H1 (cell line): ENCODE results near the gene CELF1.

Experiments used
- BRCA1 ChIP-seq: IDR thresholded peaks from 2 replicates; pipeline ENCODE4 v1.6.1; 2012; ENCODE audit warnings: low read depth, low read length, improper control_type of control experiment
- CREB1 ChIP-seq: IDR thresholded peaks from 2 replicates; pipeline ENCODE4 v1.6.1; 2012; ENCODE audit warnings: inconsistent platforms
- CTCF ChIP-seq, 3 experiments: IDR thresholded peaks; 1 replicate in 2 of 3; 2 replicates in 1 of 3; pipeline versions ENCODE4 v1.5.1 to v1.6.1; 2011; ENCODE audit warnings: low read length in 3 of 3, mild to moderate bottlenecking in 3 of 3, inconsistent platforms in 2 of 3, low read depth in 1 of 3, moderate library complexity in 1 of 3; ENCODE audit not compliant: insufficient read depth in 1 of 3; ENCODE audit errors: control extremely low read depth in 1 of 3
- HDAC2 ChIP-seq, 2 experiments: fragments of 300-600 bp in 1 of 2; sonication (generic) in 1 of 2; IDR thresholded peaks; 2 replicates each; pipeline ENCODE4 v1.6.1; 2011 to 2012; ENCODE audit warnings: low read depth in 2 of 2, low read length in 2 of 2, mild to moderate bottlenecking in 2 of 2, moderate library complexity in 2 of 2, borderline replicate concordance in 1 of 2, inconsistent platforms in 1 of 2
- KDM1A ChIP-seq: fragments of 200-600, 300-600 bp; sonication (generic); IDR thresholded peaks from 2 replicates; pipeline ENCODE4 v1.7.1; 2016; ENCODE audit warnings: mild to moderate bottlenecking, low read length, borderline replicate concordance
- MAX ChIP-seq: IDR thresholded peaks from 2 replicates; pipeline ENCODE4 v1.6.1; 2012; ENCODE audit warnings: inconsistent platforms
- PHF8 ChIP-seq: fragments of 200-600 bp; sonication (generic); conservative IDR thresholded peaks from 2 replicates; pipeline ENCODE4 v1.7.1; 2012; ENCODE audit warnings: low read depth, mild to moderate bottlenecking, inconsistent platforms, low read length, moderate library complexity
- POLR2A ChIP-seq, 2 experiments: IDR thresholded peaks; 1 replicate in 1 of 2; 2 replicates in 1 of 2; pipeline ENCODE4 v1.6.1; 2011; ENCODE audit warnings: low read depth in 2 of 2, low read length in 2 of 2, mild to moderate bottlenecking in 2 of 2; ENCODE audit errors: control extremely low read depth in 1 of 2
- POLR2AphosphoS5 ChIP-seq: IDR thresholded peaks from 2 replicates; pipeline ENCODE4 v1.6.1; 2011; ENCODE audit warnings: low read depth, low read length
- RAD21 ChIP-seq, 2 experiments: IDR thresholded peaks in 1 of 2; conservative IDR thresholded peaks in 1 of 2; 2 replicates each; pipeline ENCODE4 v1.6.1; 2011; ENCODE audit warnings: low read depth in 2 of 2, low read length in 2 of 2, improper control_type of control experiment in 1 of 2, inconsistent platforms in 1 of 2, mild to moderate bottlenecking in 1 of 2, moderate library complexity in 1 of 2
- SIX5 ChIP-seq: IDR thresholded peaks from 2 replicates; pipeline ENCODE4 v1.6.1; 2011; ENCODE audit warnings: mild to moderate bottlenecking, low read depth, low read length
- TCF12 ChIP-seq: IDR thresholded peaks from 2 replicates; pipeline ENCODE4 v1.6.1; 2011; ENCODE audit warnings: low read depth, mild to moderate bottlenecking, low read length
- TEAD4 ChIP-seq: IDR thresholded peaks from 2 replicates; pipeline ENCODE4 v1.6.1; 2012; ENCODE audit warnings: low read depth, low read length, inconsistent platforms, mixed read lengths
- USF2 ChIP-seq: IDR thresholded peaks from 2 replicates; pipeline ENCODE4 v1.6.1; 2011; ENCODE audit warnings: low read length, improper control_type of control experiment

- no peak for TF ChIP-seq MAX
- TF ChIP-seq TEAD4: no peak
- TF ChIP-seq USF2: no peak
- no peak for TF ChIP-seq BRCA1
- TF ChIP-seq POLR2A (IDR thresholded peaks at IDR 0.05; ENCODE audit: control extremely low read depth in 1 of 2, low read depth in 2 of 2, low read length in 2 of 2): no peak
- no peak for TF ChIP-seq PHF8
- TF ChIP-seq POLR2AphosphoS5: no peak
- TF ChIP-seq CTCF (IDR thresholded peaks at IDR 0.05; ENCODE audit: control extremely low read depth in 1 of 3, insufficient read depth in 1 of 3, low read depth in 1 of 3, low read length in 3 of 3): no peak
- TF ChIP-seq SIX5: no peak
- TF ChIP-seq RAD21 (IDR thresholded peaks at IDR 0.05 in 1 of 2, conservative IDR thresholded peaks at IDR 0.05 in 1 of 2; ENCODE audit: low read depth in 2 of 2, low read length in 2 of 2): no peak
- TF ChIP-seq TCF12: no peak
- TF ChIP-seq HDAC2 (IDR thresholded peaks at IDR 0.05; ENCODE audit: borderline replicate concordance in 1 of 2, low read depth in 2 of 2, low read length in 2 of 2): no peak
- TF ChIP-seq CREB1: no peak
- no peak for TF ChIP-seq KDM1A
These were observed 44.5 kb downstream of the CELF1 start for GRCh38 chr11:47508240-47508957.
